KOPT-K1 (cell line): ENCODE data around the gene PPTC7.
"Not testable (repeated sequence)": the region's sequence is repeated elsewhere in the genome, so short reads cannot be mapped to it uniquely, and the experiment has no call there.

Source experiments
- H3K27ac ChIP-seq: fragments of 200-600 bp; sonication (generic); 2 replicates; pipeline ENCODE4 v1.5.1; 2016; ENCODE audit warnings: antibody characterized with exemption, mild to moderate bottlenecking, low read depth, low read length; ENCODE audit not compliant: poor library complexity, severe bottlenecking
- H3K36me3 ChIP-seq: fragments of 200-600 bp; sonication (generic); 2 replicates; pipeline ENCODE4 v1.5.1; 2017; ENCODE audit warnings: antibody characterized with exemption, mild to moderate bottlenecking, low read length, moderate library complexity; ENCODE audit not compliant: insufficient read depth
- H3K9me3 ChIP-seq: fragments of 200-600 bp; sonication (generic); 2 replicates; pipeline ENCODE4 v1.5.1; 2017; ENCODE audit warnings: antibody characterized with exemption, low read length, mild to moderate bottlenecking; ENCODE audit not compliant: insufficient read depth, poor library complexity, severe bottlenecking

The PPTC7 gene

GRCh38 chr12:110537605-110538409, 45.3 kb downstream of the PPTC7 start:
- Histone ChIP-seq H3K9me3 (no peaks in the 10 kb centered on the region), H3K36me3 (peaks cover 93% of the 10 kb centered on the region), H3K27ac (no peak overlapping the region)

DNA sequence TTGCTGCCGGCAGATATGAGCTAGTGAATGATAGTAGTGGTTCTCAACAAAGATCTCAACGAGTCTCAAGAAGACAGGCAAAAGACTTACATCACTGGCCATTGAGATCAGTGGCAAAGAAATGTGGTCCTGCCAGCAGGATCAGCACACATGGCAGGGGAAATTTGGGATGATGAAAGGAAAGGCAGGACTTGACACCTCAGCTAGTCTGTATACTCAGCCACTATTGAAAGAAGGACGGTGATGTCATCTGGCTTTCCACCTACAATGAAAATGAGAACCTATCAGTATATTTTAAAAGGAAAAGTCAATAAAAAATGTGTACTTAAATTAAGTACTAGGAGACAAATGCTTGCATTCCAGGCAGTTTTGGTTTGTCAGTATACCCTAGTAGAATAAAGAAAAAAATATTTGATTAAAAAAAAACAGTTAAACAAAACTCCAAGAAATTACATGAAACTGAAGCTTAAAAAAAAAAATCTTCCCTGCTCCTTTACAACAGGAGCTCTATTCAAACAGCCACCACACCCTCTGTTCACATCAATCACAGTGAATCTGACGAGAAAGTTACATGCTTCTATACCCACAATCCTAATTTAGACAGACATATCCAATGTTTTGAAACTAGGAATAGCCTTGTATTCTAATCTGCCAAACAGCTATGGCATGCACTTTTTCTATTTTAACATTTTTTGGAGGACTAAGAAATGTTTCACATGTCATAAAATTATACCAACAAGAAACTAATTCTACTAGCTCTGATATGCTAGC, 46.1 kb downstream of the PPTC7 start:
- peaks cover 93% of the 10 kb centered on the region for H3K36me3 ChIP-seq
- H3K9me3 ChIP-seq, result no peaks in the 10 kb centered on the region
- H3K27ac ChIP-seq, result no peak overlapping the region

GRCh38 chr12:110534811-110535210, 48.3 kb downstream of the PPTC7 start:
- no peaks in the 10 kb centered on the region for H3K9me3 ChIP-seq
- no peak overlapping the region for H3K27ac ChIP-seq
- peaks cover 95% of the 10 kb centered on the region for H3K36me3 ChIP-seq

DNA sequence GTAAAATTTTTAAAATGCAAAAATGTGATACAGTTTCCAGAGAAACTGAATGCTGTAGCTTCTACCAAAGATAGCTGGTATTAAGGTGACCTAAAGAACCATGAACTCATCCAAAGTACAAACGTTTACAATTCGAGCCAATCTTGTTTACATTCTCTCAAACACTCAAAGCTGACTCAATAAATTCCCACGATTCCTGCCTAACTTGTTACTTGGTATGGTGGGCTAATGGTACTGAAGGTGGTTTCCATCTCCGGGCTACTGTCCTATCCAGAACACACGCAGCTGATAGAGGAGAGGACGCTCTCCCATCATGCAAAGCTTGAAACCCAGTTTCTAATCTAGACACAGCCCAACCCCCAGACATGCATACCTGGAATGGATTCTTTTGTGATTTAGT, 49.5 kb downstream of the PPTC7 start:
- Histone ChIP-seq H3K27ac (no peak overlapping the region), H3K9me3 (no peaks in the 10 kb centered on the region), H3K36me3 (peaks cover 92% of the 10 kb centered on the region)

- Histone ChIP-seq H3K27ac (no peak overlapping the region), H3K36me3 (peaks cover 83% of the 10 kb centered on the region), H3K9me3 (no peaks in the 10 kb centered on the region)
These were observed 50.5 kb downstream of the PPTC7 start for GRCh38 chr12:110532644-110533043.

DNA sequence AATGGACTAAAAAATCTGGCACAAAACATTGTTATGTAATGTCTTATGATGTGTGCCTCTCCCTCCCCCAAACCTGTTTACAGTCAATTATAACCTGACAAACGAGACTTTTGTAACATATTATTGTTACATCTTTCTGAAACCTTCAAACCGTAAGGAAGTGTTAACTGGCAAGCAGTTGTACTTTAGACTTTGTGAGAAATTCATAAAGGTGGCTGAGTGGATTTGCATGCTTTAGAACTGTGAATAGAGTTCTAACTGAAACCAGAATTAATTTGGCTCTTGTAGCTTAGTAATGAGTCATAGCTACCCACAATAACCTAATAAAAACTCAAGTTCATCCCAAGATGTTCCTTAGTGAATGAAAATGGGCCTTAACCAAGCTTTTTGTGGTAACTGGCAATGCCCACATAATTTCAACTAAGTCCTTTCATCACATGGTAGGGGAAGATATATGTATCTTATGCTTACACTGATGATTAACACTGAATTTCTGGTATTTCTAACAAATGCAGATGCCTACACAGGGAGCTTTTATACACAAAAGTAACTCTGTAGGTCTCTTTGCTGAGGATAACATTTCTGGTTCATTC, 51.3 kb downstream of the PPTC7 start:
- peaks cover 75% of the 10 kb centered on the region for H3K36me3 ChIP-seq
- H3K27ac ChIP-seq, result no peak overlapping the region
- no peaks in the 10 kb centered on the region for H3K9me3 ChIP-seq

GRCh38 chr12:110530511-110530910, 52.6 kb downstream of the PPTC7 start:
- Histone ChIP-seq H3K36me3 (peaks cover 62% of the 10 kb centered on the region), H3K27ac (no peak overlapping the region), H3K9me3 (no peaks in the 10 kb centered on the region)

- Histone ChIP-seq H3K27ac (no peak overlapping the region), H3K36me3 (peaks cover 40% of the 10 kb centered on the region), H3K9me3 (no peaks in the 10 kb centered on the region)
These were observed 54.8 kb downstream of the PPTC7 start for GRCh38 chr12:110528277-110528839.

GRCh38 chr12:110520876-110521712, 62.0 kb downstream of the PPTC7 start:
- H3K9me3 ChIP-seq, H3K36me3 ChIP-seq, H3K27ac ChIP-seq: not testable (repeated sequence)

DNA sequence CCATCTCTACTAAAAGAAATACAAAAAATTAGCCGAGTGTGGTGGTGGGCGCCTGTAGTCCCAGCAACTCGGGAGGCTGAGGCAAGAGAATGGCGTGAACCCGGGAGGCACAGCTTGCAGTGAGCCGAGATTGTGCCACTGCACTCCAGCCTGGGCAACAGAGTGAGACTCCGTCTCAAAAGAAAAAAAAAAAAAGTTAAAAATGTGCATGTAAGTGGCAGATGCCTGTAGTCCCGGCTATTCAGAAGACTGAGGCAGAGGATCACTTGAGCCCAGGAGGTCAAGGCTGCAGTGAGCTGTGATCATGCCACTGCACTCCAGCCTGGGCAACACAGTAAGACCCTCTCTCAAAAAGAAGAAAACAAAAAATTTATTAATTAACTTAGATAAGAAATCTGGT, 65.1 kb downstream of the PPTC7 start:
- not testable (repeated sequence) for H3K27ac ChIP-seq, H3K36me3 ChIP-seq, H3K9me3 ChIP-seq

GRCh38 chr12:110516995-110517394, 66.1 kb downstream of the PPTC7 start:
- Histone ChIP-seq H3K9me3 (no peaks in the 10 kb centered on the region), H3K36me3 (no peaks in the 10 kb centered on the region), H3K27ac (no peak overlapping the region)

DNA sequence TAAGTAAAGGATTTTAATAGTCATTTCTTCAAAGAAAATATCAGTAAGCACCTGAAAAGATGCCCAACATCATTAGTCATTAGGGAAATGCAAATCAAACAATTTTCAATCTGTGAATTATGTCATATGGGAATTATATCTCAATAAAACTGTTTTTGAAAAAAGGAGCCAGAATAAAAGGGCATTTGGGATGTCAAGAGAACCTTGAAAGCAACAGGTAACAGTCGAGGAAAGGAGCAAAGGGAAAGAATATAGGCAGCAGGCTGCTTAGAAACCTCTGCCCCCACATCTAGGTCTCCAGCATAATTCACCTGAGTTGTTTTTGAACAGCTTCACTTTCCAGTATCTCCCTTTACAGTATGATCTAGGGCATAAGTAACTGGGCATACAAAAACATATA, 68.8 kb downstream of the PPTC7 start:
- no peaks in the 10 kb centered on the region for H3K36me3 ChIP-seq
- H3K9me3 ChIP-seq, result no peaks in the 10 kb centered on the region
- no peak overlapping the region for H3K27ac ChIP-seq

DNA sequence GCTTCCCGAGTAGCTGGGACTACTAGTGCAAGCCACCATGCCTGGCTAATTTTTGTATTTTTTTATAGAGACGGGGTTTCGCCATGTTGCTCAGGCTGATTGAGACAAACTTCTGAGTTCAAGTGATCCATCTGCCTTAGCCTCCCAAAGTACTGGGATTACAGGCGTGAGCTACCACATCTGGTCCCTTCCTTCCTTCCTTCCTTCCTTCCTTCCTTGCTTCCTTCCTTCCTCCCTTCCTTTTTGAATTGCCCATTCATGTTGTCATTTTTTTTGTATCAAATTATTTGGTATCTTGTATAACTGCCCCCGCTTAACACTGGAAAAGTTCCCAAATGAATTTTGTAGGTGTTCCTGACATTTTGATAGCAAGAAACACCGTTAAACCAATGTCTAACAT, 69.3 kb downstream of the PPTC7 start:
- no peak overlapping the region for H3K27ac ChIP-seq
- H3K9me3 ChIP-seq, result no peaks in the 10 kb centered on the region
- H3K36me3 ChIP-seq, result no peaks in the 10 kb centered on the region

GRCh38 chr12:110508071-110508586, 75.0 kb downstream of the PPTC7 start:
- Histone ChIP-seq H3K36me3 (no peaks in the 10 kb centered on the region), H3K27ac (no peak overlapping the region), H3K9me3 (no peaks in the 10 kb centered on the region)
